Superior temporal gyrus (tissue), 1 donor: ENCODE data around the gene MPZL3.
A peak's percentile ranks its signal among the peaks of the same experiment; 100 is the strongest.

Source experiments
- DNase-seq: peaks from one replicate; pipeline ENCODE4 v3.0.0-alpha.2; 2016; ENCODE audit errors: extremely low spot score

The MPZL3 gene

GRCh38 chr11:118251858-118252652, at the start of gene MPZL3:
MPZL3 (minus strand) TSS chr11:118252365; CDS start chr11:118252294, 71 bp downstream.
- peak; percentile 82 for DNase-seq

GRCh38 chr11:118301600-118302195, 49.5 kb upstream of the MPZL3 start:
- DNase-seq, result no peak

GRCh38 chr11:118295815-118296454, 43.8 kb upstream of the MPZL3 start:
- DNase-seq, result no peak

- DNase-seq, result no peak
Observed at GRCh38 chr11:118295199-118295598, 43.0 kb upstream of the MPZL3 start.

- DNase-seq, result no peak
Observed at GRCh38 chr11:118294053-118294452, 41.9 kb upstream of the MPZL3 start.

GRCh38 chr11:118291477-118292135, 39.4 kb upstream of the MPZL3 start:
- DNase-seq, result no peak

GRCh38 chr11:118290923-118291322, 38.8 kb upstream of the MPZL3 start:
- DNase-seq, result peak; percentile 42

GRCh38 chr11:118289401-118289800, 37.2 kb upstream of the MPZL3 start:
- no peak for DNase-seq

- no peak for DNase-seq
Observed at GRCh38 chr11:118287006-118287405, 34.8 kb upstream of the MPZL3 start.

- DNase-seq, result no peak
Observed at GRCh38 chr11:118286545-118286944, 34.4 kb upstream of the MPZL3 start.

GRCh38 chr11:118283756-118284350, 31.7 kb upstream of the MPZL3 start:
- DNase-seq, result no peak

- no peak for DNase-seq
Observed at GRCh38 chr11:118283037-118283636, 31.0 kb upstream of the MPZL3 start.

- no peak for DNase-seq
Observed at GRCh38 chr11:118282606-118283005, 30.4 kb upstream of the MPZL3 start.

GRCh38 chr11:118281284-118281683, 29.1 kb upstream of the MPZL3 start:
- no peak for DNase-seq

GRCh38 chr11:118277312-118277711, 25.1 kb upstream of the MPZL3 start:
- DNase-seq, result no peak

GRCh38 chr11:118276422-118276821, 24.3 kb upstream of the MPZL3 start:
- no peak for DNase-seq

- DNase-seq, result no peak
Observed at GRCh38 chr11:118275176-118275575, 23.0 kb upstream of the MPZL3 start.

GRCh38 chr11:118274186-118274585, 22.0 kb upstream of the MPZL3 start:
- no peak for DNase-seq

- DNase-seq, result no peak
Observed at GRCh38 chr11:118272001-118272400, 19.8 kb upstream of the MPZL3 start.

- no peak for DNase-seq
Observed at GRCh38 chr11:118267486-118267885, 15.3 kb upstream of the MPZL3 start.

- DNase-seq, result no peak
Observed at GRCh38 chr11:118265954-118266353, 13.8 kb upstream of the MPZL3 start.
